GM10266 (cell line): Measurements from ENCODE around the gene ZNF385B.

Source experiments
- DNase-seq: peaks from one replicate; pipeline ENCODE4 v3.0.0; 2012; ENCODE audit errors: extremely low spot score
- CTCF ChIP-seq: IDR thresholded peaks from 2 replicates; pipeline ENCODE4 v1.5.1; 2012; ENCODE audit warnings: mild to moderate bottlenecking, low read depth; ENCODE audit not compliant: control insufficient read depth, insufficient read depth; ENCODE audit errors: missing control alignments

The ZNF385B gene

GRCh38 chr2:179579800-179580199 is 281.6 kb downstream of the ZNF385B start:
- DNase-seq = no peak

GRCh38 chr2:179578171-179578916 is 283.1 kb downstream of the ZNF385B start:
- TF ChIP-seq CTCF = no peak

More at GRCh38 chr2:179579800-179580199, 281.6 kb downstream of the ZNF385B start:
- no peak for TF ChIP-seq CTCF

DNA sequence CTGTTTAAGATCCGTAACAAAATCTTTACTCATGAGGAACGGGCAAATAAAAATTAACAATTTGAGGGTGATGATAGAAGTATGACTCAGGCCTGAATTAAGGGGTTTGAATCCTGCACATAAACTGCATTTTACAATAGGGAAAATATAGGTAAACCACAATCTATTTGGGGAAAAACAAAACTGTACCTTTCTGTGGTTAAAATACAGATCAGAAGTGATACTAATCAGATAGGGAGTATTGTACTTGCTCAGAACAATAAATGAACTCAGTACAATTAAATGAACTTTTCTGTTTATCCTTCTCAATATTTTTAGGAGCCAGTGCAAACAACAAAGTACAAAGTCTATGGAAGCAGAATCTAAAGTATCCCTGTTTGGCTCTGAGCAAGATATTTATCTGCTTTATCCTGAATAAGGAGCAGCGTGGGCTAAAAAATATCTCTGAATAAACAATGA is 287.3 kb downstream of the ZNF385B start:
- DNase-seq = no peak
- TF ChIP-seq CTCF = no peak

More at GRCh38 chr2:179578171-179578916, 283.1 kb downstream of the ZNF385B start:
- DNase-seq = no peak

- DNase-seq = no peak
- no peak for TF ChIP-seq CTCF
Measured at GRCh38 chr2:179572544-179572943, 288.9 kb downstream of the ZNF385B start.

- no peak for TF ChIP-seq CTCF
- no peak for DNase-seq
Measured at GRCh38 chr2:179571721-179572120, 289.7 kb downstream of the ZNF385B start.

DNA sequence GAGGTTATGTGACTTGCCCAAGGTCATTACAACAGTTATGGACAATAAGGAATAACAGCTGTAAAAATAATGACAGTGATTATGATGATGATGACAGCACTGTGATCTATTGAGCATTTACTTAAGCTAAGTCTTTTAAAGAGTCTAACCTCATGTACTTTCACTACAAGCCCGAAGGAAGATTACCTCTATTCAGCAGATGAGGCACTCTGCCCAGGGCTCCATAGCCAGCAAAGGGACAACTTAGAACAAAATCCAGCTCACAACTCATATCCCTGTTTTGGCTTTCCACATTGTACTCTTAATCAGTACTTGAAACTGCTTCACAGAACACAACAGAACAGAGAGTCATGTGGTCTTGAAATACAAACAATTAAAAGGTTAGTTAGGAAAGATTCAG is 290.2 kb downstream of the ZNF385B start:
- DNase-seq = no peak
- TF ChIP-seq CTCF = no peak

GRCh38 chr2:179569831-179570233 is 291.6 kb downstream of the ZNF385B start:
- no peak for DNase-seq
- no peak for TF ChIP-seq CTCF
